GM19324 (cell line): ENCODE data around the gene C4orf50.

Source experiments
- ATAC-seq: cut with Tn5 transposase; IDR thresholded peaks from one replicate; pipeline ENCODE4 v1.9.1; 2021; ENCODE audit warnings: mild to moderate bottlenecking, moderate library complexity; ENCODE audit not compliant: unreplicated experiment, low FRiP score

The C4orf50 gene

DNA sequence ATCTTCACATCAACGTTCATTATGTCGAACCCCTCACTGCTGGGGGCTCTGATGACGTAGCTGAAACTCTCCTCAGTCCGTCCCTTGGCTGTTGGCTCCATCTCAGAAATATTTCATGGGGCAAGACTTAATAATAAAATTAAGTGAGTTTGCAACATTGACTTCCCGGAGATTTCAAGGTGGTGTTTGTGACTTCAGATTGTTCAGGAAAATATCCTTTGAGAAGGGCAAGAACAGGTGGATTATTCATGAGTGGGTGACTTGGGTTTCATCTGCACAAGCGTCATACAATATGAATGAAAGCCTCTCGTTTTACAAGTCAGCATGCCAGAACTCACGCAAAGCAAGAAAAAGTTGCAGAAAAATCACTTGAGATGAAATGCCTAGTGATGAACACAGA is at the start of gene C4orf50:
Gene C4orf50 (minus strand): TSS at position 101 of the 400 bp plus-strand sequence.
- ATAC-seq = no peak

DNA sequence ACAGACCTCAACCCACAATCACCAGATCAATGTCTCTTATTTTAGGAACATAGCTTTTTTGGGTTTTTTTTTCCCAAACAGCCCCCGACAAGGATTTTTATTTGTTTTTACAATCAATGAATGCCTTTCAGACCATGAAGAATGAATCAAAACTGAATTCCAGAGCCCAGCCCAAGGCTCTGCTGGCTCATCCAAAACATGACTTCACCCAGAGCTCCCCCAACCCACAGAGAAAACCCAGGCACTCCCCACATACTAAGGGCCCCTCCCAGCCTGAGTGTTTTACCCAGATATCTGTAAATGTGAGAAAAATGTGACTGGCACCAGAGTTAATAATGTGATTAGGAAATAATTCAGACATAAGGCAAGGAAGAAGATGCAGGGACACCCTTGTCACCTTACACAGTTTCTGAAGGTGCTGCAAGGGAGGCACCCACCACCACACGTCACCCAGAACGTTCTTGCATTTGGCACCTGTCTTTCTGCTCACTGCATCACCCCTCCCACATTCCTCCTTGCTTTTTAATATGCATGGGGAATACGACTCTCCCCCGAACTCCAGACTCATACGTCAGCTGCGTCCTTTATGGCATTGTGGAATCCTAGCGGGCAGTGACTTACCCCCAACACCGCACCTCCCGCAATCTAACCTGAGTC is 47.8 kb upstream of the C4orf50 start:
- ATAC-seq = no peak

DNA sequence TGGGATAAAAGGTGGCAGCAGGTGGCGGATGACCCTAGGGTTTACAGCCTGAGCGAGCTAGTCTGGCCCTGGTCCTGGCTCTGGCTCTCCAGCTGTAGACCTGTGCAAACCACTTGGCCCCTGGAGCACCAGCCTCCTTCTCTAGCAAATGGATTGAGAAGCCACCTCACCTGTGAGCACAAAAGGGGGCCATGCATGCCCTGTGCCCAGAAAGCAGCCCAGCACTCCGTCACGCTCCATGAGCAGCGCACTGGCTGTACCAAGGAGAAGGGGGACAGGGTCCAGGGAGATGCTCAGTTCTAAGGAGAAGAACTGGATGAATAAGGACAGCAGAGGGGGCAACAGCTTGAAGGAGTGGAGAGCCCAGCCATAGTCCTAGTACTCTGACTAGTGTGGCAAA is 46.9 kb upstream of the C4orf50 start:
- ATAC-seq = no peak

DNA sequence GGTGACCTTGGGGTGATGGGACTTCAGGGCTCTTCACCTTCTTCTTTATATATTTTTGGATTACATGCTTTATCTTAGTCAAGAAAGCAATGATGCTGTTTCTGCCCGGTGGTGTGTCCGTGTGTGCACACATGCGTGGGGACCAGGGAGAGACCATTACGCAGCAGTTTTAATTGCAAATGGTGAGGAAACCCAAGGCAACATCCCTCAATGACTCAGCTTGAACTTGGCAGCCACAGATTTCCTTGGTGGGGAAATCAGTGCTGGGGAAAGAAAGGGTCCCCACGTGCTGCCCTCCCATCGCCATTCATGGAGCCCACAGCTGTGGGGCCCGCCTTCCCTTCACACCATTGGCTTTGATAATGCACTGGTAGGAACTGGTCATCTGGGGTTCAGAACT is 46.2 kb upstream of the C4orf50 start:
- no peak for ATAC-seq

DNA sequence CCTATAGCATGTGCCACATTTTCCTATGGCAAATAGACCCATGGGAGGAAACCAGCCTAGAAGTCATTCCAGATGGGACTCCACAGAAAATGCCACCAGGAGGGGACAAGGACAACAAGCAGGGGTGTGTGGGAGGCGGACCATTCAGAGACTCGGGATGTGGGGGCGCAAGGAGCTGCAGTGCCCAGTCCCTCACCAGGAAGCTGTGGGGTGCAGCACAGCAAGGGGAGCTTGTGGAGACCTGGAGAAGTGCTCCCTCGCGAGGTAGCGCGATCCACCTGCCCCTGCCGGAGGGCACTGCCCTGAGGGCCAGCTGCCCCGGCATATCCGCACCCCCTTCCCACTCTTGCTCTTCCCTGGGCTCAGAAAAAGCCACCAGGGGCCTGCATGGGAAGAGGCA is 45.5 kb upstream of the C4orf50 start:
- ATAC-seq = no peak

DNA sequence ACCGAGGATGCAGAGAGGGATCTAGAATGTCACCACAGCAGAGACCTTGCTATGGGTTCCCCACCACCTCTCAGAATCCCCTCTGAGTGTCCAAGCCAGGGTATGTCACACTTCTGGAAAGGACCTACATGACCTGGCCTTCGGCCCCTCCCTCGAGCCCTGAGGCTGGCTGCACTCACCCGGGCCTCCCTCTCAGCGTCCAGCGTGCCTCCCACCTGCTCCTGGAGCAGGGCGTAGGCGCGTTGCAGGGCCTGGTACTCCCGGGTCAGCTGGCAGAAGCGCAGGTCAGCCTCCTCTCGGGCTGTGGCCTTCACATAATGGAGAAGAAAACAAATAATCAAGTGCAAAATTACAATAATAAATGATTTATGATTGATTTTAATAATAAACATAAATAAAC is 43.9 kb upstream of the C4orf50 start:
- no peak for ATAC-seq

DNA sequence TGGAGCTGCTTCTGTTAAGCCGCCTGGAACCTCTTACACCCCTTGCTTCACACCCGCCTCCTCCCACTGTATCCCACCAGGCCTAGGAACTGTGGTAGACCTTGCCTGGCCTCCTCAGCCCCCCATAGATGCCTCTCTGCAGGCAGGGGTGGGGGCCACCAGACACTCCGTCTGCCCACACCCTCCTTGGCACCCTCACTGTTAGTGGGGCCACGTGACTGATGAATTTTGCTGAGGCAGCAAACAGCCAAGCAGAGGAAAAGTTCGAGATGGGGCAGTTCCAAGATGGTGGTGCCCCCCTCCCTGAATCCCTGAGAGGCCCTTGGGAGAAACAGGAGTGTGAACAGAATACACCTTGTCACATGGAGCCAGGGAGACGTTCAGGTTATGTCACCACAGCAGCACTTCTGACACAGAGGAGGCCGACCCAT is 41.2 kb upstream of the C4orf50 start:
- ATAC-seq = no peak

DNA sequence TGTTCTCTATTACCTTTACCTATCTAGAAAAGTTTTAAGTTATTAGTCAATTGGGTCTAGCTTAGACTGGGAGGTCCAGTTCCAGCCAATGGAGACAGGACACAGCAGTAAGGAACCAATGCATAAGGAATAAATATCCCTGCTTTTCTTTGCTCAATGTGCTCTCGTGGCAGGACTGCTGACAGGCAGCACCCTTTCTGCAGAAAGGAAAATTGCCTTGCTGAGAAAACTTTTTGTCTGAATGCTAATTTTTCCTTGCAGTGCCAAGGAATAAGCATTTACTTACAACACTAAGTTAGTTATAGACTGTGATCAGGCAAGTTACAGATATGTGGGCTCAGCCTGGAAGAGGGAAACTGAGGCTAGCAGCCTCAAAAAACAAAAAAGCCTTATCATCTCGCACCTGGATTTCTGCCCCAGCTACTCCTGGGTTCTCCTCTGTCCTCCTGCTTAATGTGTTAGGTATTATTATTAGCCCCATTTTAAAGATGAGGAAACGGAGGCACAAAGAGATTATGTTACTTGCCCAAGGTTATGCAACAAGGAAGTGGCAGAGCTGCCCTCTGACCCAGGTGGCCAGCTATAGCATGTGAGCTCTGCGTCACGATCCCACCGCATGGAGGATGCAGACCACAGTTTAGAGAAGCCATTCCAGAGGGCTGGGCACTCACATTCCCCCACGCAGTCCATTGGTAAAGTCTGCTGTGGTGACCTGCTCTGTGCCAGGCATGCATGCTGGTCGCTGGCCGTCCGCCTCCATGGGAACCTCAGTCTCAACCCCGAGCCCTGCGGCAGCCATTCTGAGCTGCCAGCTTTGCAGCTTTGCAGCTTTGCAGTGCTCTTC is 40.5 kb upstream of the C4orf50 start:
- ATAC-seq = no peak

DNA sequence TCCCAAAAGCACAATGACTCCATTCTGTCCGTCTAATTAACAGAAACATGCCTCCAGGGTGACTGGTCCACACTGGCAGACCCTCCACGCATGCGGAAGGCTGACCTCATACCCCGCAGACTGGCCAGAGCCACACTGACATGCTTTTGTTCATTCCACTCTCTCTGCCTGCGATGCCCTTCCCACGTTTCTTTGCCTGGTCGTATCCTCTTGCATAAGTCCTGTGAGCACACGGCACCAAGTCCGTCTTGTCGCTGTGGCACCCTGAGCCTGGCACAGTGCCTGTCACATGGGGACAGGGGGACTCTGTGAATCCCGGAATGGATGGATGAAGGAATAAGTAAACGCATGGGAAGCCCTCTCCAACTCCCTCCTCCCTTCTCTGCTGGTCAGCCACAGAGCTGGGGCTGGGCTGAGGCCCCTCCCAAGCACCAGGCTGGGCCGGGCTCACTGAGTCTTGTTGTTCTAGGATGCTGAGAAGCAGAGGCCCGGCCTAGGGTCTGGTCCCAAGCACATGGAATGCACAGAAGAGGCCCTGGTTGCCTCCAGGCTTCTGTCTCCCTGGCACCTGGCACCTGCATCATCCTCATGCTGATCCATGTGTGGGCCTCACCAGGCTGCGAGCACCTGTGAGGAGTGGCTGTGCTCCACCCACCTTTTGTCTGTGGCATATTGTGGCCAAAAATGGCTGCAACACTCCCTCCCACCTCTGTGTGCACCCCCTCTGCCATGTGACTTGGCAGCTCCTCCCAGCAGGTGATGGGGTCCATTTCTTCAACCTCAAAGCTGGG is 38.9 kb upstream of the C4orf50 start:
- ATAC-seq = no peak

DNA sequence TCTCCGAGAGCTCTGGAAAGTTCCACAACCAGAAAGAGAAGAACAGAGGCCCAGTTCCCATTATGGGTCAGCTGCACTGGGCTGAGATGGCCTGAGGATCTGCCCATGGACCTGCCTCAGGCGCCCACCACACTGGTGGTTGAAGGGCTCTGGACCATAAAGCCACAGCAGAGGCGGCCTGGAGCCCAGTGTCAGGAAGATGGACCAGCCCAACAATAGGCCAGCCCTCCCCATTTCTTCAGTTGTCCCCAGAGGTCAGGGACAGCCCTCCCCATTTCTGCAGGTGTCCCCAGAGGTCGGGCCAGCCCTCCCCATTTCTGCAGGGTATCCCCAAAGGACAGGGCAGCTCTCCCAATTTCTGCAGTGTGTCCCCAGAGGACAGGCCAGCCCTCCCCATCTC is 37.2 kb upstream of the C4orf50 start:
- no peak for ATAC-seq

- no peak for ATAC-seq
These were observed 36.8 kb upstream of the C4orf50 start for GRCh38 chr4:6055030-6055429.

GRCh38 chr4:6054162-6054922 is 36.1 kb upstream of the C4orf50 start:
- ATAC-seq = no peak

GRCh38 chr4:6052679-6053078 is 34.4 kb upstream of the C4orf50 start:
- no peak for ATAC-seq

DNA sequence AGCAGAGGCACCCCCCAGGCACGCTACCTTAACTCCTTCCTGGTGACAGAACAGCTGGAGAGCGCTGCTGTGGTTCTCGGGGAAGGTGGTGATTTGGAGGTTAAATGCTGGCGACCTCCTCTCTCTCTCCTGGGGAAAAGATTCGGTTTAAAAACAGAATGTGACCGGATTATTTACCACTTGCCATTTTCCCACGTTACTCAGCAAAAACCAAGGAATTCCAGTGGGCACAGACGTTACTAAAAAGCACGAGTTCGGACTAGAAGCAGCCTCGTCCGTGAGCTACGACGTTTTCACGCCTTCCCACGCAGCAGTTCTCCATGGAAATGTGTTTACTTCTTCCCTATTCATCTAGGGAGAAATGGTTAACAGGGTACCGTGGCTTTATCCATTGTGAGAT is 32.3 kb upstream of the C4orf50 start:
- no peak for ATAC-seq

DNA sequence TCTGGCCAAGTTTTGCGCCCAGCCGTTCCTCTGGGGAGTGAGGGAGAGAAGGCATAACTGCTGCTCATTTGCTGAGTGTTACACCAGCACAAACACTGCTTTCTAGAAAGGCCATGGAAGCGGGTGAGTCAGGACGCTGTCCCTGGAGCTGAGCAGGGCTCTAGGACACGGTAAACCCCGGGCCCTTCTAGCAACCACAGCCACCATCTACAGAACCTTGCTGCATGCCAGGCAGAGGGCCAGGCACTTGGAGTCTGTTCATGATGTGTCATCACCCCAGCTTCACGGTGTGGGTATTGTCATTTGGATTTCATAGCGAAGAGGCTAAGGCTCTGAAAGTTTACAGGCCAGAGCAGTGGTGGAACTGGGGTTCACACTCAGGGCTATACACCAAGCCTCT is 31.8 kb upstream of the C4orf50 start:
- ATAC-seq = no peak

DNA sequence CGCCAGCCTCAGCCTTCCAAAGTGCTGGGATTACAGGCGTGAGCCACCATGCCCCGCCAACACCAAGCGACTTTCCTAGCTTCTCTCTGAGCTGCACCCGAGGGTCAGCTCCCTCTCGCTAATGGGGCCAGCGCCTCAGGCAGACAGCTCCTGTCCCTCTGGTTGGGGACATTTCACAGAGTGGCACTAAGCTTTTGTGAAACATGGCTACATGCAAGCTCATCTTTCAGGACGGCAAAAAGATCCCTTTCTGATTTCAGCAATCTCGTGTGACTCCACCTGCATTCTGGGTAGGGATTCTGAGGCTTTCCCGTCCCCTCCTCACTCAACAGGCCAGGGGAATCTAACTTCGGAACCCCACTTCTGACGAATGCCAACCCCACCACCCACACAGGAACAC is 31.0 kb upstream of the C4orf50 start:
- ATAC-seq = no peak

GRCh38 chr4:6048537-6048936 is 30.3 kb upstream of the C4orf50 start:
- no peak for ATAC-seq

GRCh38 chr4:6047130-6047673 is 29.0 kb upstream of the C4orf50 start:
- ATAC-seq = no peak

GRCh38 chr4:6046526-6047129 is 28.4 kb upstream of the C4orf50 start:
- no peak for ATAC-seq

DNA sequence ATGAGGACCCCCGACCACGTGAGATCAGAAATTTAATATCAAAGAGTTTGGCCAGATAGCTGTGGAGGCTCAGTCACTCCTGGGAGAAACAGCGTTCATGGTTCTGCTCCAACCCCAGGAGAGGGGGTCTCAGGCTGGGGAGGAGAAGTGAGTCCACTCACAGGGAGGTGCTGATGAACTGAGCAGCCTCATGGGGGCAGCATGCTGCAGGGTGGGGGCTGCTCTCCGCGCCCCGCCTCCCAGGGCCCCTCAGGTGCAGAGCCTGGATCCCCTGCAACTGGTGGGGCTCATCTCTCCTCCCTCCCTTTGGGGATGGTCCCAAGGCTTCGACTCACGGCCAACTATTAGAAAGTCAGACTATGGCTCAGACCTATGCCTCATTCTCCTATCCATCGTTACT is 26.6 kb upstream of the C4orf50 start:
- ATAC-seq = no peak
